ENCODE measurements around the gene CTTNBP2.
"Not testable (repeated sequence)": the region's sequence is repeated elsewhere in the genome, so short reads cannot be mapped to it uniquely, and the experiment has no call there.

Gene CTTNBP2

GRCh38 chr7:117724898-117725297, 148.3 kb downstream of the CTTNBP2 start:
- TF ChIP-seq POLR2A (IDR thresholded peaks at IDR 0.05; ENCODE audit: low read depth, low read length) (no peak), POLR2AphosphoS5 (IDR thresholded peaks at IDR 0.05; ENCODE audit: low read depth, low read length) (no peak), TAF1 (IDR thresholded peaks at IDR 0.05; ENCODE audit: borderline replicate concordance, low read depth, low read length) (no peak)
- DNase-seq (ENCODE audit: insufficient read length) (no peak), FAIRE-seq (no peak)

GRCh38 chr7:117719377-117719776, 153.9 kb downstream of the CTTNBP2 start:
- no peak for FAIRE-seq
- no peak for DNase-seq (ENCODE audit: insufficient read length)

GRCh38 chr7:117718116-117718835, 155.0 kb downstream of the CTTNBP2 start:
- DNase-seq (ENCODE audit: insufficient read length) (no peak), FAIRE-seq (no peak)
- TF ChIP-seq POLR2AphosphoS5 (IDR thresholded peaks at IDR 0.05; ENCODE audit: low read depth, low read length) (no peak), TAF1 (IDR thresholded peaks at IDR 0.05; ENCODE audit: borderline replicate concordance, low read depth, low read length) (no peak), POLR2A (IDR thresholded peaks at IDR 0.05; ENCODE audit: low read depth, low read length) (no peak)

More at GRCh38 chr7:117719377-117719776, 153.9 kb downstream of the CTTNBP2 start:
- no peak for TF ChIP-seq TAF1 (IDR thresholded peaks at IDR 0.05; ENCODE audit: borderline replicate concordance, low read depth, low read length)
- no peak for TF ChIP-seq POLR2AphosphoS5 (IDR thresholded peaks at IDR 0.05; ENCODE audit: low read depth, low read length)
- no peak for TF ChIP-seq POLR2A (IDR thresholded peaks at IDR 0.05; ENCODE audit: low read depth, low read length)

- TF ChIP-seq POLR2A (IDR thresholded peaks at IDR 0.05; ENCODE audit: low read depth, low read length) (no peak), TAF1 (IDR thresholded peaks at IDR 0.05; ENCODE audit: borderline replicate concordance, low read depth, low read length) (no peak), POLR2AphosphoS5 (IDR thresholded peaks at IDR 0.05; ENCODE audit: low read depth, low read length) (no peak)
- no peak for FAIRE-seq
- no peak for DNase-seq (ENCODE audit: insufficient read length)
Measured at GRCh38 chr7:117717357-117717756, 155.9 kb downstream of the CTTNBP2 start.

DNA sequence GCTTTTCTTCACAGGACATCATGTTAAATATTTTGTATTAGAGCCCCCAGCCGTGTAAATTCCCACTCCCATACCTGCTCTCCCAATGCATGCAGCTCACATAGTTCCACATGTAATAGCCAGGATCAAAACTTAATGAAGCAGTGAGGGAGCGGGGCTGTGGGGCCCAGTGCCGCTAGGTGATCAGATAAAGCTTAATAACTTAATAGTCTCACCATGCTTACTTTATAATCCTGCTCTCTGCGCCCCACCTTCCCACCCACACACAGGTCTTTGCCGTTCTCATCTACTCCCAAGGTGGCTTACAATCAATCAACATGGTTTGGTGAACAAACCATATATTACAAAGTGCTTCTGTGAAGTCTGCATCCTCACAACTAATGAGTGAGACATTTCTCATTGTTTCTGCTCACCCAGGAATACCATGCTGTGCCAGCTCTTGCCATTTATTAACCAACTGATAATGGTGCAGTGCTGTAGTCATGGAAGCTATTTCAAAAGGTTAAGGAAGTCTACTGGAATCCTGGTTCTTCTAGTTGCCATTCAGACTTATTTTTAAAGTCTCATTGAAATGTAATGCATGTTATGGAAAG, 156.4 kb downstream of the CTTNBP2 start:
- DNase-seq (ENCODE audit: insufficient read length) (no peak), FAIRE-seq (no peak)
- no peak for TF ChIP-seq TAF1 (IDR thresholded peaks at IDR 0.05; ENCODE audit: borderline replicate concordance, low read depth, low read length)
- TF ChIP-seq POLR2A (IDR thresholded peaks at IDR 0.05; ENCODE audit: low read depth, low read length), result no peak
- no peak for TF ChIP-seq POLR2AphosphoS5 (IDR thresholded peaks at IDR 0.05; ENCODE audit: low read depth, low read length)

- peak; percentile 16 for DNase-seq (ENCODE audit: insufficient read length)
- peak; percentile 81 for FAIRE-seq
- TF ChIP-seq POLR2A (IDR thresholded peaks at IDR 0.05; ENCODE audit: low read depth, low read length) (no peak), TAF1 (IDR thresholded peaks at IDR 0.05; ENCODE audit: borderline replicate concordance, low read depth, low read length) (no peak), POLR2AphosphoS5 (IDR thresholded peaks at IDR 0.05; ENCODE audit: low read depth, low read length) (no peak)
Measured at GRCh38 chr7:117715784-117716445, 157.3 kb downstream of the CTTNBP2 start.

DNA sequence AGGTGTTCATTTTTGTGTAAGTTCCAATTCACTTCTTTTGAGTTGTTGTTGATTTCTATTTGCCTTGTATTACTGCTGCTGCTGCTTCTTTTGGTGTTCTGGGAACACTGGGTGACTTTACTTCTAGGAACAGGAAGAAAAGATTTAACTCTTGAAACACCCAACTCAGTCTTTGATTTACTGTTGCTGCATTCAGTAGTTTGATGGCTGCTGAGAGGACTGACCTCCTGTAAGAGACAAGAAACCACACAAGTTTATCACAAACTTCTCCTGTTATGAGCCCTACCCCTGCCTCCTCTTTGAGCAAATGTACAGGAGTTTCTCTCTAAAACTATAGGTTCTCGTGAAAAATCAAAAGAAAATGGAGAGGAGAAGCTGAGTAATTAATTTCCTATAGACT, 161.7 kb downstream of the CTTNBP2 start:
- no peak for FAIRE-seq
- DNase-seq (ENCODE audit: insufficient read length), result no peak
- TF ChIP-seq POLR2A (IDR thresholded peaks at IDR 0.05; ENCODE audit: low read depth, low read length) (no peak), TAF1 (IDR thresholded peaks at IDR 0.05; ENCODE audit: borderline replicate concordance, low read depth, low read length) (no peak), POLR2AphosphoS5 (IDR thresholded peaks at IDR 0.05; ENCODE audit: low read depth, low read length) (no peak)

- not testable (repeated sequence) for FAIRE-seq; DNase-seq (ENCODE audit: insufficient read length)
Measured at GRCh38 chr7:117708173-117708572, 165.1 kb downstream of the CTTNBP2 start.

- DNase-seq (ENCODE audit: insufficient read length), result no peak
- no peak for FAIRE-seq
- no peak for TF ChIP-seq TAF1 (IDR thresholded peaks at IDR 0.05; ENCODE audit: borderline replicate concordance, low read depth, low read length)
- TF ChIP-seq POLR2AphosphoS5 (IDR thresholded peaks at IDR 0.05; ENCODE audit: low read depth, low read length), result no peak
- no peak for TF ChIP-seq POLR2A (IDR thresholded peaks at IDR 0.05; ENCODE audit: low read depth, low read length)
Measured at GRCh38 chr7:117707080-117707479, 166.2 kb downstream of the CTTNBP2 start.

DNA sequence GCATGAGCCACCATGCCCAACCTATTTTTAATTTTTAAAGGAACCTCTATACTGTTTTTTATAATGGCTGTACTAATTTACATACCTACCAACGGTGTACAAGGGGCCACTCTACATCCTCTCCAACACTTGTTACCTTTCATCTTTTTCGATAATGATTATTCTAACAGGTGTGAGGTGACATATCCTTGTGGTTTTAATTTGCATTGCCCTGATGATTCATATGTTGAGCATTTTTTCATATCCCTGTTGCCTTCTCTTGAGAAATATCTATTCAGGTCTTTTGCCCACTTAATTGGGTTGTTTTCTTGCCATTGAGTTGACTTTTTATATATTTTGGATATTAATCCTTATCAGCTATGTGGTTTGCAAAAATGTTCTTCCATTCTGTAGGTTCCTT, 167.0 kb downstream of the CTTNBP2 start:
- no peak for FAIRE-seq
- no peak for TF ChIP-seq POLR2AphosphoS5 (IDR thresholded peaks at IDR 0.05; ENCODE audit: low read depth, low read length)
- no peak for DNase-seq (ENCODE audit: insufficient read length)

GRCh38 chr7:117705630-117706029, 167.6 kb downstream of the CTTNBP2 start:
- TF ChIP-seq POLR2A (IDR thresholded peaks at IDR 0.05; ENCODE audit: low read depth, low read length) (no peak), TAF1 (IDR thresholded peaks at IDR 0.05; ENCODE audit: borderline replicate concordance, low read depth, low read length) (no peak), POLR2AphosphoS5 (IDR thresholded peaks at IDR 0.05; ENCODE audit: low read depth, low read length) (no peak)
- DNase-seq (ENCODE audit: insufficient read length), result no peak
- FAIRE-seq, result no peak

- FAIRE-seq (no peak), DNase-seq (ENCODE audit: insufficient read length) (no peak)
- TF ChIP-seq POLR2A (IDR thresholded peaks at IDR 0.05; ENCODE audit: low read depth, low read length), result no peak
- no peak for TF ChIP-seq POLR2AphosphoS5 (IDR thresholded peaks at IDR 0.05; ENCODE audit: low read depth, low read length)
- TF ChIP-seq TAF1 (IDR thresholded peaks at IDR 0.05; ENCODE audit: borderline replicate concordance, low read depth, low read length), result no peak
Measured at GRCh38 chr7:117704063-117704462, 169.2 kb downstream of the CTTNBP2 start.

Data from GM12892 (cell line).